Neural progenitor cell (in vitro differentiated cells): ENCODE measurements around the gene CBLC. TPM values are rescaled to one million over a fixed set of nuclear protein-coding genes. Genes with fewer than 3 reads are reported as not detected.

ENCODE experiments used
- DNase-seq: peaks from one replicate; pipeline ENCODE4 v3.0.0-alpha.2; 2016; ENCODE audit warnings: low spot score
- H2AFZ ChIP-seq: fragments of 200-600 bp; sonication (generic); replicated peaks from 2 replicates; pipeline ENCODE4 v1.6.1; 2016; ENCODE audit warnings: antibody characterized with exemption
- H3F3A ChIP-seq: fragments of 200-600 bp; sonication (generic); 2 replicates; pipeline ENCODE4 v1.6.1; 2016; ENCODE audit warnings: antibody characterized with exemption, low read depth
- H3K27ac ChIP-seq: fragments of 200-600 bp; sonication (generic); 2 replicates; pipeline ENCODE4 v1.5.1; 2016; ENCODE audit warnings: mild to moderate bottlenecking
- H3K27me3 ChIP-seq: fragments of 200-600 bp; sonication (generic); 2 replicates; pipeline ENCODE4 v1.6.1; 2016; ENCODE audit warnings: mild to moderate bottlenecking, moderate library complexity
- H3K36me3 ChIP-seq: fragments of 200-600 bp; sonication (generic); 2 replicates; pipeline ENCODE4 v1.5.1; 2016
- H3K4me1 ChIP-seq: fragments of 200-600 bp; sonication (generic); 2 replicates; pipeline ENCODE4 v1.6.1; 2016; ENCODE audit warnings: mixed run types
- H3K4me2 ChIP-seq: fragments of 200-600 bp; sonication (generic); 2 replicates; pipeline ENCODE4 v1.6.1; 2016
- H3K4me3 ChIP-seq: fragments of 200-600 bp; sonication (generic); 2 replicates; pipeline ENCODE4 v1.5.1; 2016
- H3K79me2 ChIP-seq: fragments of 200-600 bp; sonication (generic); 2 replicates; pipeline ENCODE4 v1.6.1; 2016; ENCODE audit warnings: low read depth
- H3K9ac ChIP-seq: fragments of 200-600 bp; sonication (generic); 2 replicates; pipeline ENCODE4 v1.6.1; 2016
- H3K9me3 ChIP-seq: fragments of 200-600 bp; sonication (generic); 2 replicates; pipeline ENCODE4 v1.5.1; 2016; ENCODE audit warnings: low read depth
- H4K20me1 ChIP-seq: fragments of 200-600 bp; sonication (generic); 2 replicates; pipeline ENCODE4 v1.6.1; 2016; ENCODE audit warnings: low read depth
- H3K27ac Mint-ChIP-seq: 3 replicates; pipeline ENCODE4 v1.8.0; 2021; ENCODE audit warnings: mixed read lengths
- H3K27me3 Mint-ChIP-seq: 2 replicates; pipeline ENCODE4 v1.8.0; 2022; ENCODE audit warnings: low read depth, mild to moderate bottlenecking, inconsistent platforms, moderate library complexity, mixed read lengths; ENCODE audit not compliant: insufficient read depth
- H3K36me3 Mint-ChIP-seq: 3 replicates; pipeline ENCODE4 v1.8.0; 2021; ENCODE audit warnings: mixed read lengths
- H3K4me1 Mint-ChIP-seq: 3 replicates; pipeline ENCODE4 v1.8.0; 2021; ENCODE audit warnings: mixed read lengths
- H3K4me3 Mint-ChIP-seq: 3 replicates; pipeline ENCODE4 v1.8.0; 2021; ENCODE audit warnings: mild to moderate bottlenecking, moderate library complexity, mixed read lengths
- H3K9me3 Mint-ChIP-seq: 3 replicates; pipeline ENCODE4 v1.8.0; 2020; ENCODE audit warnings: mixed read lengths
- EZH2 ChIP-seq: fragments of 200-600 bp; sonication (generic); IDR thresholded peaks from 2 replicates; pipeline ENCODE4 v1.6.1; 2017; ENCODE audit warnings: antibody characterized with exemption, mild to moderate bottlenecking, moderate library complexity
- EZH2phosphoT487 ChIP-seq: fragments of 200-600 bp; sonication (generic); IDR thresholded peaks from 2 replicates; pipeline ENCODE4 v1.6.1; 2017; ENCODE audit warnings: antibody characterized with exemption
- total RNA-seq: library from RNA; depleted of rRNA; stranded (reverse); fragments of >200 nt; gene quantifications from 2 replicates; pipeline ENCODE4 v1.2.3, GENCODE V29; 2015; ENCODE audit warnings: low replicate concordance
- TF ChIP-seq, protein P1 (sequence below): fragments of 200-600 bp; sonication (generic); IDR thresholded peaks from 2 replicates; pipeline ENCODE4 v1.5.1; 2017; ENCODE audit warnings: antibody characterized with exemption, mild to moderate bottlenecking

CBLC gene
- total RNA-seq, 1 donor from 2014 or later = 1.5 TPM

DNA sequence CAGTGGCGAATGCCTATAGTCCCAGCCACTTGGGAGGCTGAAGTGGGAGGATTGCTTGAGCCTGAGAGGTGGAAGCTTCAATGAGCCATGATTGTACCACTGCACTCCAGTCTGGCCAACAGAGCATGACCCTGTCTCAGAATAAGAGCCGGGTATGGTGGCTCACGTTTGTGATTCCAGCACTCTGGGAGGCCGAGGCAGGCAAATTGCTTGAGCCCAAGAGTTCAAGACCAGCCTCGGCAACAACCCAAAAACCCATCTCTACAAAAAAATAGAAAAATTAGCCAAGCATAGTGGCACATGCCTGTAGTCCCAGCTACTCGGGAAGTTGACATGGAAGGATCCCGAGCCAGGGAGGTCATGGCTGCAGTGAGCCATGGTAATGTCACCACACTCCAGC, 63.1 kb downstream of the CBLC start:
- H3K36me3 ChIP-seq = no peaks in the 10 kb centered on the region
- Mint-ChIP-seq H3K9me3 (no peaks in the 10 kb centered on the region), H3K4me1 (peaks cover 6% of the 10 kb centered on the region), H3K27ac (no peak overlapping the region), H3K27me3 (peaks cover 2% of the 10 kb centered on the region), H3K4me3 (no peak overlapping the region), H3K36me3 (no peaks in the 10 kb centered on the region)
- no peaks in the 10 kb centered on the region for H3K9me3 ChIP-seq
- H3K27me3 ChIP-seq = no peaks in the 10 kb centered on the region
- no peaks in the 10 kb centered on the region for H3K79me2 ChIP-seq
- no peaks in the 10 kb centered on the region for H3K4me1 ChIP-seq
- H4K20me1 ChIP-seq = no peaks in the 10 kb centered on the region
- peaks cover 16% of the 10 kb centered on the region for H3F3A ChIP-seq
- DNase-seq = no peak
- H2AFZ ChIP-seq = no peak overlapping the region
- no peak overlapping the region for H3K4me3 ChIP-seq
- H3K9ac ChIP-seq = no peak overlapping the region
- TF ChIP-seq EZH2 (no peak), EZH2phosphoT487 (no peak)
- TF ChIP-seq, protein P1, sequence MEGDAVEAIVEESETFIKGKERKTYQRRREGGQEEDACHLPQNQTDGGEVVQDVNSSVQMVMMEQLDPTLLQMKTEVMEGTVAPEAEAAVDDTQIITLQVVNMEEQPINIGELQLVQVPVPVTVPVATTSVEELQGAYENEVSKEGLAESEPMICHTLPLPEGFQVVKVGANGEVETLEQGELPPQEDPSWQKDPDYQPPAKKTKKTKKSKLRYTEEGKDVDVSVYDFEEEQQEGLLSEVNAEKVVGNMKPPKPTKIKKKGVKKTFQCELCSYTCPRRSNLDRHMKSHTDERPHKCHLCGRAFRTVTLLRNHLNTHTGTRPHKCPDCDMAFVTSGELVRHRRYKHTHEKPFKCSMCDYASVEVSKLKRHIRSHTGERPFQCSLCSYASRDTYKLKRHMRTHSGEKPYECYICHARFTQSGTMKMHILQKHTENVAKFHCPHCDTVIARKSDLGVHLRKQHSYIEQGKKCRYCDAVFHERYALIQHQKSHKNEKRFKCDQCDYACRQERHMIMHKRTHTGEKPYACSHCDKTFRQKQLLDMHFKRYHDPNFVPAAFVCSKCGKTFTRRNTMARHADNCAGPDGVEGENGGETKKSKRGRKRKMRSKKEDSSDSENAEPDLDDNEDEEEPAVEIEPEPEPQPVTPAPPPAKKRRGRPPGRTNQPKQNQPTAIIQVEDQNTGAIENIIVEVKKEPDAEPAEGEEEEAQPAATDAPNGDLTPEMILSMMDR = no peak
- no peak overlapping the region for H3K27ac ChIP-seq
- no peak overlapping the region for H3K4me2 ChIP-seq

DNA sequence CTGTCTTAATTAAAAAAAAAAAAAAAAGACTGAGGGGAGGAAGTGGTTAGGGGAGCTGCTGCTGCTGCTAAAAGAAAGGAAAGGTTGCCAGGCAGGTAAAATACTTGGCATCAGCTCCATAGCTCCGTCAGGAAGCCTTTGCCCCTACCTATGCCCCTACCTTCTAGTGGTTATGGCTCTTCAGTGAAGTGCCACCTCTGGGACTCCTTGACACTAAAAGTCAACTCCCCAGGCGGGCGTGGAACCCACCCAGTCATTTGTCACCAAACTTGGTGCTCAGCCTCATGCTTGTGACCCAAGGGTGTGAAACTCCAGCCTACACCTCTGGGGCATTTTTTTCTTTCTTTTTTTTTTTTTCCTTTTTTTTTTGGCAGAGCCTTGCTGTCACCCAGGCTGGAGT, 63.5 kb downstream of the CBLC start:
- no peak for DNase-seq
- Histone ChIP-seq H4K20me1 (no peaks in the 10 kb centered on the region), H3F3A (peaks cover 16% of the 10 kb centered on the region)

DNA sequence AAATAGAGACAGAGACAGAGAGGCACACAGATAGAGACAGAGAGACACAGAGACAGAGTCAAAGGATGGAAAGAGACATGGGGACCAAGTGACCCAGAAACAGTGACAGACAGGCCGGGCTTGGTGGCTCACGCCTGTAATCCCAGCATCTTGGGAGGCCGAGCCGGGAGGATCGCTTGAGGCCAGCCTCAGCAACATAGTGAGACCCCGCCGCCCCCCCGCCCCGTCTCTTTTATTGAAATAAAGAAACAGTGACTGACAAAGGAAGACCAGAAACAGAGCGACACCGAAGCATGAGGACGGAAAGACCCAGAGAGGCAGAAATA, 67.6 kb downstream of the CBLC start:
- Mint-ChIP-seq H3K36me3 (no peaks in the 10 kb centered on the region), H3K4me3 (peak overlapping the region; percentile 93), H3K27ac (peak overlapping the region; percentile 89), H3K27me3 (no peaks in the 10 kb centered on the region), H3K9me3 (no peaks in the 10 kb centered on the region), H3K4me1 (peaks cover 25% of the 10 kb centered on the region)
- Histone ChIP-seq H3K79me2 (peaks cover 41% of the 10 kb centered on the region), H3K4me1 (peaks cover 16% of the 10 kb centered on the region), H4K20me1 (peaks cover 34% of the 10 kb centered on the region), H3K9ac (no peak overlapping the region), H3F3A (peaks cover 38% of the 10 kb centered on the region), H3K36me3 (no peaks in the 10 kb centered on the region), H3K4me3 (peak overlapping the region; percentile 52), H3K9me3 (no peaks in the 10 kb centered on the region), H3K4me2 (peak overlapping the region; percentile 73), H3K27ac (no peak overlapping the region), H2AFZ (peak overlapping the region; percentile 86), H3K27me3 (no peaks in the 10 kb centered on the region)
- no peak for TF ChIP-seq EZH2phosphoT487
- DNase-seq = no peak

More for the DNA sequence above, 63.5 kb downstream of the CBLC start:
- TF ChIP-seq EZH2 (no peak), EZH2phosphoT487 (no peak)
- TF ChIP-seq, protein P1 = no peak
- Histone ChIP-seq H3K79me2 (peaks cover 1% of the 10 kb centered on the region), H3K4me1 (no peaks in the 10 kb centered on the region), H3K27me3 (no peaks in the 10 kb centered on the region), H3K36me3 (no peaks in the 10 kb centered on the region), H2AFZ (no peak overlapping the region), H3K4me2 (no peak overlapping the region), H3K9me3 (no peaks in the 10 kb centered on the region), H3K9ac (no peak overlapping the region), H3K27ac (no peak overlapping the region), H3K4me3 (no peak overlapping the region)
- H3K27me3 Mint-ChIP-seq = peaks cover 2% of the 10 kb centered on the region
- no peak overlapping the region for H3K4me3 Mint-ChIP-seq
- H3K4me1 Mint-ChIP-seq = peaks cover 6% of the 10 kb centered on the region
- H3K9me3 Mint-ChIP-seq = no peaks in the 10 kb centered on the region
- no peak overlapping the region for H3K27ac Mint-ChIP-seq
- H3K36me3 Mint-ChIP-seq = no peaks in the 10 kb centered on the region

DNA sequence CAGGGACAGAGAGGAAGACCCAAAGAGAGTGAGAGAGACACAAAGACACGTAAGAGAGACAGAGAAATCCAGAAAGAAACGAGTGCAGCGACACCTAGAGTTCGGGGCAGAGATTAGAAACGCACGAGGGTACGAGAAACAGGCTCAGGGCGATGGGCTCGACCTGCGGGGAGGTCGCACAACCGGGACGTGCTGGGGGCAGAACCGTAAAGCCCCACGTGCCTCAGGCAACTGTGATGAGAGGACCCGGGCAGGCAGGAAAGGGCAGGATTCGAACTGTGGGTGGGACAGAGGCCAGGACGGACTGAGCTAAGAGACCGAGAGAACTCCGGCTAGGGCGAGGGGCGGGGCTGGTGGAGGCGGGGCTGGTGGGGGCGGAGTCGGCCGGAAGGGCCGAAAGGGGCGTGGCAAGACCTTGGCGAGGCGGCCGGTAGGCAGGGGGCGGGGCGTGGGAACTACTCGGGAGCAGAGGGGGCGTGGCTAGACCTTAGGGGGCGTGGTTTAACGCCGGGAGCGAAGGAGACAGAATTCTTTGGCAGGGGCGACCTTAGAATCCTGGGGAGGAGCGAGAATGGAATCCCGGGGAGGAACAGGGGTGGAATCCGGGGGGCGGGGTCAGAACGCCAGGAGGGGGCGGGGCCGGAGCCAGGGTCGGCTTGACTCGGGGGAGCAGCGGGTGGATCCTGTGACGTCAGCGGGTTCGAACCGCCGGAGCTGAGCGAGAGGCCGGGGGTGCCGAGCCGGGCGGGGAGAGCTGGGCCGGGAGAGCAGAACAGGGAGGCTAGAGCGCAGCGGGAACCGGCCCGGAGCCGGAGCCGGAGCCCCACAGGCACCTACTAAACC, 68.1 kb downstream of the CBLC start, which contains the start of gene NECTIN2:
Gene NECTIN2 (plus strand): TSS at position 686 of the 843 bp plus-strand sequence. CDS start 229 bp downstream, outside the sequence.
- TF ChIP-seq EZH2phosphoT487 = no peak
- no peak for TF ChIP-seq EZH2
- TF ChIP-seq, protein P1 = peak; percentile 91
- Histone ChIP-seq H3K27ac (peak within 1 kb of the TSS; percentile 96), H3K27me3 (no peaks in the 10 kb centered on the region), H3F3A (peaks cover 38% of the 10 kb centered on the region), H3K4me2 (peak within 1 kb of the TSS; percentile 93), H3K9me3 (no peaks in the 10 kb centered on the region), H3K4me3 (peak within 1 kb of the TSS; percentile 95), H2AFZ (peak within 1 kb of the TSS; percentile 86), H3K9ac (peak within 1 kb of the TSS; percentile 92), H4K20me1 (peaks cover 40% of the 10 kb centered on the region), H3K79me2 (peaks cover 47% of the 10 kb centered on the region), H3K4me1 (peaks cover 22% of the 10 kb centered on the region), H3K36me3 (no peaks in the 10 kb centered on the region)
- Mint-ChIP-seq H3K4me1 (peaks cover 28% of the 10 kb centered on the region), H3K9me3 (no peaks in the 10 kb centered on the region), H3K27me3 (no peaks in the 10 kb centered on the region), H3K36me3 (no peaks in the 10 kb centered on the region), H3K27ac (peak within 1 kb of the TSS; percentile 99), H3K4me3 (peak within 1 kb of the TSS; percentile 93)
- peak; percentile 99 for DNase-seq
